HepG2 (cell line): ENCODE measurements around the gene ANO4. TPM values are rescaled to one million over a fixed set of nuclear protein-coding genes. Genes with fewer than 3 reads are reported as not detected.

ENCODE experiments used
- ATAC-seq: fragments of 200-7000 bp; cut with Tn5 transposase; 3 replicates; pipeline ENCODE4 v1.9.1; 2020; ENCODE audit warnings: mild to moderate bottlenecking, moderate library complexity
- BruUV-seq: library from RNA; stranded (reverse); fragments of 400-500 nt; replicated peaks from 2 replicates; lab custom pipeline; 2021; lab: Mats Ljungman, UMichigan
- CTCF ChIA-PET: fragments of 300-600 bp; formaldehyde crosslinking; extraction: SDS; loops from one replicate; lab custom pipeline; 2021; ENCODE audit warnings: low total read pairs, inconsistent platforms, low intra/inter-chr PET ratio; lab: Yijun Ruan, JAX
- POLR2A ChIA-PET: fragments of 350-600 bp; sonication (Branson Sonifier 250); formaldehyde crosslinking; loops from one replicate; lab custom pipeline; 2020; ENCODE audit warnings: antibody characterized with exemption, inconsistent platforms; lab: Yijun Ruan, JAX
- DNase-seq: peaks from one replicate; pipeline ENCODE4 v3.0.0-alpha.2; 2015; ENCODE audit warnings: low spot score
- FAIRE-seq: peaks from 3 replicates; lab custom pipeline; 2011; peaks lifted over from hg19 to GRCh38; lab: Jason Lieb, UNC
- H2AFZ ChIP-seq: one replicate; pipeline ENCODE4 v1.6.1; 2011; ENCODE audit warnings: low read length, inconsistent platforms
- H3K27ac ChIP-seq: fragments of 300-600 bp; 3 replicates; pipeline ENCODE4 v1.8.0; 2011; ENCODE audit warnings: mixed run types, mild to moderate bottlenecking, mixed read lengths, low read length, inconsistent platforms; ENCODE audit not compliant: insufficient read depth; ENCODE audit errors: extremely low read length
- H3K27me3 ChIP-seq, 2 experiments: fragments of 200-600 bp in 1 of 2; 2 replicates in 1 of 2; 3 replicates in 1 of 2; pipeline versions ENCODE4 v1.6.0 to v1.8.0; 2011; ENCODE audit warnings: low read length in 2 of 2, mild to moderate bottlenecking in 2 of 2, moderate library complexity in 2 of 2, inconsistent platforms in 1 of 2; ENCODE audit not compliant: insufficient read depth in 2 of 2, control insufficient read depth in 1 of 2
- H3K36me3 ChIP-seq, 2 experiments: fragments of 200-600 bp in 1 of 2; replicated peaks in 1 of 2; 2 replicates in 1 of 2; 3 replicates in 1 of 2; pipeline versions ENCODE4 v1.5.1 to v1.8.0; 2011; ENCODE audit warnings: low read length in 2 of 2, inconsistent platforms in 1 of 2; ENCODE audit not compliant: insufficient read depth in 2 of 2, control insufficient read depth in 1 of 2
- H3K4me1 ChIP-seq: 2 replicates; pipeline ENCODE4 v1.5.1; 2012; ENCODE audit warnings: low read length, inconsistent platforms; ENCODE audit not compliant: insufficient read depth
- H3K4me2 ChIP-seq: 2 replicates; pipeline ENCODE4 v1.6.0; 2011; ENCODE audit warnings: low read depth, low read length, inconsistent platforms
- H3K4me3 ChIP-seq, 3 experiments: fragments of 200-600 bp in 1 of 3; sonication (generic), shearing (Covaris generic) in 1 of 3; replicated peaks in 1 of 3; 2 replicates each; pipeline ENCODE4 v1.5.1; 2011 to 2016; ENCODE audit warnings: low read length in 3 of 3, inconsistent platforms in 2 of 3, low read depth in 2 of 3, mild to moderate bottlenecking in 2 of 3, control low read depth in 1 of 3, mixed read lengths in 1 of 3; ENCODE audit not compliant: insufficient read depth in 1 of 3
- H3K79me2 ChIP-seq: one replicate; pipeline ENCODE4 v1.6.1; 2011; ENCODE audit warnings: low read length, inconsistent platforms; ENCODE audit not compliant: insufficient read depth
- H3K9ac ChIP-seq: 2 replicates; pipeline ENCODE4 v1.6.0; 2011; ENCODE audit warnings: mild to moderate bottlenecking, low read depth, low read length, inconsistent platforms; ENCODE audit not compliant: insufficient read depth
- H3K9me3 ChIP-seq: 2 replicates; pipeline ENCODE4 v1.5.1; 2012; ENCODE audit warnings: mild to moderate bottlenecking, low read length
- H4K20me1 ChIP-seq: 2 replicates; pipeline ENCODE4 v1.6.0; 2011; ENCODE audit warnings: inconsistent platforms, mild to moderate bottlenecking, low read length, moderate library complexity; ENCODE audit not compliant: insufficient read depth
- AKAP8 ChIP-seq: sonication (generic); formaldehyde crosslinking; IDR thresholded peaks from 2 replicates; pipeline ENCODE4 v1.5.1; 2020; ENCODE audit warnings: mild to moderate bottlenecking, missing genetic modification reagents
- CHD2 ChIP-seq: IDR thresholded peaks from 2 replicates; pipeline ENCODE4 v1.6.1; 2011; ENCODE audit warnings: low read depth, low read length, improper control_type of control experiment
- FOXC1 ChIP-seq: sonication (generic); formaldehyde crosslinking; IDR thresholded peaks from 2 replicates; pipeline ENCODE4 v1.8.0; 2022; ENCODE audit warnings: mild to moderate bottlenecking, missing genetic modification reagents, borderline replicate concordance
- FOXO1 ChIP-seq: sonication (generic); formaldehyde crosslinking; IDR thresholded peaks from 2 replicates; pipeline ENCODE4 v1.4.0; 2020; ENCODE audit warnings: missing genetic modification reagents
- GABPB1 ChIP-seq: IDR thresholded peaks from 2 replicates; pipeline ENCODE4 v1.6.1; 2016; ENCODE audit warnings: mild to moderate bottlenecking, missing genetic modification reagents, moderate library complexity, missing compliant biosample characterization
- GTF3A ChIP-seq: sonication (generic); formaldehyde crosslinking; conservative IDR thresholded peaks from 2 replicates; pipeline ENCODE4 v1.4.0; 2020; ENCODE audit warnings: mild to moderate bottlenecking, missing genetic modification reagents
- HNRNPLL ChIP-seq: fragments of 200-400 bp; formaldehyde crosslinking; IDR thresholded peaks from 2 replicates; pipeline ENCODE4 v1.6.1; 2017; ENCODE audit warnings: mild to moderate bottlenecking, low read depth, low read length; ENCODE audit not compliant: poor library complexity, severe bottlenecking
- IRF1 ChIP-seq: sonication (generic); formaldehyde crosslinking; IDR thresholded peaks from 2 replicates; pipeline ENCODE4 v1.4.0; 2020; ENCODE audit warnings: low read depth, mild to moderate bottlenecking, missing genetic modification reagents
- NFIB ChIP-seq: sonication (generic); formaldehyde crosslinking; IDR thresholded peaks from 2 replicates; pipeline ENCODE4 v1.9.0; 2021; ENCODE audit warnings: missing genetic modification reagents, mild to moderate bottlenecking, borderline replicate concordance
- NKX3-1 ChIP-seq: sonication (generic); formaldehyde crosslinking; IDR thresholded peaks from 2 replicates; pipeline ENCODE4 v1.5.0; 2020; ENCODE audit warnings: missing genetic modification reagents
- RFX1 ChIP-seq: fragments of 450-650 bp; IDR thresholded peaks from 2 replicates; pipeline ENCODE4 v1.6.1; 2017
- RNF2 ChIP-seq: fragments of 450-650 bp; conservative IDR thresholded peaks from 2 replicates; pipeline ENCODE4 v1.6.1; 2016; ENCODE audit warnings: low read depth
- RORA ChIP-seq: sonication (generic); formaldehyde crosslinking; IDR thresholded peaks from 2 replicates; pipeline ENCODE4 v1.5.0; 2020; ENCODE audit warnings: mild to moderate bottlenecking, missing genetic modification reagents, moderate library complexity
- SMC3 ChIP-seq: IDR thresholded peaks from 2 replicates; pipeline ENCODE4 v1.6.1; 2011; ENCODE audit warnings: low read length, improper control_type of control experiment
- SP2 ChIP-seq: sonication (generic); formaldehyde crosslinking; IDR thresholded peaks from 2 replicates; pipeline ENCODE4 v1.5.1; 2020; ENCODE audit warnings: mild to moderate bottlenecking, missing genetic modification reagents
- TAF1 ChIP-seq: sonication (generic); formaldehyde crosslinking; IDR thresholded peaks from 2 replicates; pipeline ENCODE4 v1.4.0; 2020; ENCODE audit warnings: missing genetic modification reagents
- TEAD3 ChIP-seq: optimal IDR thresholded peaks from 2 replicates; pipeline ENCODE3; 2016; ENCODE audit warnings: borderline replicate concordance
- ZNF318 ChIP-seq: sonication (generic); formaldehyde crosslinking; IDR thresholded peaks from 2 replicates; pipeline ENCODE4 v1.4.0; 2020; ENCODE audit warnings: mild to moderate bottlenecking, missing genetic modification reagents
- WGBS: methylation state at CpG from one replicate; pipeline ENCODE4 v1.1.6; 2017; ENCODE audit warnings: low lambda C conversion rate; 5-methylcytosine and 5-hydroxymethylcytosine counted together
- in situ Hi-C: cut with HindIII; loops from 2 replicates; pipeline ENCODE4 v1.10.0; 2017; ENCODE audit warnings: low pct_unique_long_range_greater_than_20kb; ENCODE audit not compliant: extremely low pct_ligation_motif_present
- intact Hi-C: fragments of 100-400 bp; cut with micrococcal nuclease; formaldehyde crosslinking; loops from one replicate; pipeline ENCODE4 v1.10.0; 2022; ENCODE audit not compliant: unreplicated experiment
- polyA plus RNA-seq, 8 experiments: library from polyadenylated mRNA; depleted of rRNA in 3 of 8; stranded (reverse) in 7 of 8; unstranded in 1 of 8; fragments of >200 nt; fragmentation: Illumina TruSeq in 4 of 8; extraction: Trizol in 4 of 8; gene quantifications; 2 replicates each; pipeline versions ENCODE4 v1.2.1 to v1.2.3, GENCODE V29; 2011 to 2016; ENCODE audit warnings: low read depth in 4 of 8, missing spikeins in 1 of 8, mixed read lengths in 1 of 8; ENCODE audit not compliant: insufficient read depth in 1 of 8
- total RNA-seq, 5 experiments: library from RNA; depleted of rRNA; stranded (reverse); fragments of >200 nt; fragmentation: Illumina TruSeq; extraction: Trizol; gene quantifications; 2 replicates each; pipeline ENCODE4 v1.2.3, GENCODE V29; 2016; ENCODE audit warnings: low read depth in 1 of 5

ANO4 gene
- total and polyA plus RNA-seq, 2 of the 13 experiments (the other 11 are each of a cell fraction or from before 2014, with no cell fraction given): not detected

GRCh38 chr12:100993916-100994450 is 199.4 kb downstream of the ANO4 start:
- no peaks in the 10 kb centered on the region for H3K36me3 ChIP-seq
- H3K4me3 ChIP-seq: no peak overlapping the region
- no peaks in the 10 kb centered on the region for H3K27me3 ChIP-seq
- H2AFZ ChIP-seq: no peak overlapping the region
- intact Hi-C loops (loop anchor here (10.0 kb wide), 1 partner anchor 169 kb away; no protein-coding TSS in a partner anchor), in situ Hi-C loops (no loop called here)
- CTCF ChIA-PET: no interaction called here
- POLR2A ChIA-PET: no interaction called here
- no peak for TF ChIP-seq RNF2
- no peak for TF ChIP-seq RFX1
- no peak for TF ChIP-seq FOXO1 (CRISPR knock-in tag)
- TF ChIP-seq NKX3-1: no peak
- TF ChIP-seq AKAP8 (CRISPR knock-in tag): no peak
- TF ChIP-seq RORA (CRISPR knock-in tag): no peak
- no peak for TF ChIP-seq IRF1
- no peak for TF ChIP-seq SP2 (CRISPR knock-in tag)
- no peak for TF ChIP-seq ZNF318 (CRISPR knock-in tag)
- TF ChIP-seq TAF1: no peak
- TF ChIP-seq TEAD3 (CRISPR knock-in tag): no peak
- no peak for TF ChIP-seq CHD2
- no peak for TF ChIP-seq GTF3A (CRISPR knock-in tag)
- no peak for TF ChIP-seq GABPB1
- TF ChIP-seq SMC3: no peak
- no peak for TF ChIP-seq FOXC1 (CRISPR knock-in tag)
- TF ChIP-seq NFIB: no peak
- no peak for TF ChIP-seq HNRNPLL
- WGBS: 2% methylated on average over 2 of the region's 2 CpGs
- ATAC-seq (no peak; the same call in 2 of the 3 replicates), DNase-seq (no peak), FAIRE-seq (no peak)
- H3K4me1 ChIP-seq: no peaks in the 10 kb centered on the region
- no TSS peak for BruUV-seq
- H3K9me3 ChIP-seq: no peaks in the 10 kb centered on the region
- H3K4me2 ChIP-seq: no peak overlapping the region
- H3K79me2 ChIP-seq: no peaks in the 10 kb centered on the region
- H3K27ac ChIP-seq: no peak overlapping the region
- no peaks in the 10 kb centered on the region for H4K20me1 ChIP-seq
- H3K9ac ChIP-seq: no peak overlapping the region
